ENCODE results near the gene RAP1GAP. TPM values are rescaled to one million over a fixed set of nuclear protein-coding genes. Genes with fewer than 3 reads are reported as not detected.
"Not testable (repeated sequence)": the region's sequence is repeated elsewhere in the genome, so short reads cannot be mapped to it uniquely, and the experiment has no call there.

Gene RAP1GAP
- total RNA-seq, 1 donor from 2014 or later, result 1.1 TPM

DNA sequence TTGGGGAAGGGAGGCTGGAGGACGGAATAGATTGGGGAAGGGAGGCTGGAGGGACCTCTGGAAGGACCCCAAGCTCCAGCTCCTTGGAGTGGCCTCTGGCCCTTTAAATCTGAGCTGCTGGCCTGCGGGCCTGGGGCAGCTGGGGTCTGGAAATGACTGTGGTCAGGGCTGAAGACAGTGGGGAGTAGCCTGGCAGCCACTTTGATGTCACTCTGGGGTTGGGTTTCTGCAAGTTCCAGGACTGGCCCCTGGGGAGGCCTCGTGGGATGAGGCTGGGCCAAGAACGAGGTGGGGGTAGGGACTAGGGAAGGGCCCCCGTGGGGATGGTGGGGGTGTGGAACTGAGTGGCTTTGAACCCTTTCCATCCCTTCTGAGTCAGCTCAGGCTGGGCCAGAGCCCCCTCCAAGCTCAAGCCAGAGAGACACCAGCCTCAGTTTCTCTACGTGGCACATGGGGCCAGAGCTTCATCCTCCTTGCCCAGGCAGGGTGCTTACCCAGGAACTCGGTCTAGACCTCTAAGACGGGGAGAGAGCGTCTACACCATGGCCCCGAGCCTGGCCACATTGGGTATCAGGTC, 100.3 kb downstream of the RAP1GAP start:
- no peak for TF ChIP-seq CTCF (IDR thresholded peaks at IDR 0.05; ENCODE audit: insufficient read depth, low read length, severe bottlenecking)

DNA sequence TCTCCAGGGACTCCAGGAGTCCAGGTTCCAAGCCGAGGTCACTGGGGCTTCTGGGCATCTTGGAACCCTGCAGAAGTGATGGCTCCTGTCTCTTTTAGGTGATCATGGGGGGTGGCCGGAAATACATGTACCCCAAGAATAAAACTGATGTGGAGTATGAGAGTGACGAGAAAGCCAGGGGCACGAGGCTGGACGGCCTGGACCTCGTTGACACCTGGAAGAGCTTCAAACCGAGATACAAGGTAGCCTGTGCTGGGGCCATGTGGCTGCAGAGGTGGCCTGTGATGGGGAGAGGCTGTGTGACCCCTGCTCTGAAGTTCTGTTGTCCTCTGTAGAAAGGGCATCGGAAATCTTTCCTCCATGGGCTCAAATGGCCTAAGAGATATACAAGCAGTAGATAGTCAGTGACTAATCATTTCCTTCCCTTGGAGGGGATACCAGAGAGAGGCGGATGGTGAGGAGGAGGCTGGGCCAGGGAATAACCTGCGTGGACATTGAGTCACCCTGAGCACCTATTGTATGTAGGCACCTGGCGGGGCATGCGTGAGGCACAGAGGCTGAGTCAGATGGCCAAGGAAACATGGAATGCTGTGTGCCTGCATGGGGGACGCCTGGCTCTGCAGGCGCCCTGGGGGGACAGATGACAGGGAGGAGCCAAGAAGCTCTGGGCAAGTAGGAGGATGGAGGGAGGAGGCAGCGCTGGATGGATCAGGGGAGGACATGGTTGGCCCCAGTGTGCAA, 101.0 kb downstream of the RAP1GAP start:
- DNase-seq (ENCODE audit: low read depth), result peak; percentile 77
- no peak for TF ChIP-seq CTCF (IDR thresholded peaks at IDR 0.05; ENCODE audit: insufficient read depth, low read length, severe bottlenecking)
- no peak for FAIRE-seq
- H3K36me3 ChIP-seq (ENCODE audit: control insufficient read depth, insufficient read depth, low read length), result no peaks in the 10 kb centered on the region
- no peaks in the 10 kb centered on the region for H3K27me3 ChIP-seq (ENCODE audit: control insufficient read depth, insufficient read depth, low read length)
- H3K4me3 ChIP-seq (ENCODE audit: low read depth, low read length), result no peak overlapping the region

More for the DNA sequence above, 100.3 kb downstream of the RAP1GAP start:
- Histone ChIP-seq H3K4me3 (ENCODE audit: low read depth, low read length) (no peak overlapping the region), H3K36me3 (ENCODE audit: control insufficient read depth, insufficient read depth, low read length) (no peaks in the 10 kb centered on the region), H3K27me3 (ENCODE audit: control insufficient read depth, insufficient read depth, low read length) (no peaks in the 10 kb centered on the region)
- DNase-seq (ENCODE audit: low read depth) (no peak), FAIRE-seq (no peak)

- Histone ChIP-seq H3K36me3 (ENCODE audit: control insufficient read depth, insufficient read depth, low read length) (no peaks in the 10 kb centered on the region), H3K27me3 (ENCODE audit: control insufficient read depth, insufficient read depth, low read length) (no peaks in the 10 kb centered on the region), H3K4me3 (ENCODE audit: low read depth, low read length) (no peak overlapping the region)
- FAIRE-seq, result no peak
- TF ChIP-seq CTCF (IDR thresholded peaks at IDR 0.05; ENCODE audit: insufficient read depth, low read length, severe bottlenecking), result no peak
- no peak for DNase-seq (ENCODE audit: low read depth)
These were observed 101.7 kb downstream of the RAP1GAP start for GRCh38 chr1:21567241-21568005.

- H3K36me3 ChIP-seq (ENCODE audit: control insufficient read depth, insufficient read depth, low read length); H3K27me3 ChIP-seq (ENCODE audit: control insufficient read depth, insufficient read depth, low read length); DNase-seq (ENCODE audit: low read depth); FAIRE-seq; H3K4me3 ChIP-seq (ENCODE audit: low read depth, low read length): not testable (repeated sequence)
These were observed 102.8 kb downstream of the RAP1GAP start for GRCh38 chr1:21566361-21566760.

DNA sequence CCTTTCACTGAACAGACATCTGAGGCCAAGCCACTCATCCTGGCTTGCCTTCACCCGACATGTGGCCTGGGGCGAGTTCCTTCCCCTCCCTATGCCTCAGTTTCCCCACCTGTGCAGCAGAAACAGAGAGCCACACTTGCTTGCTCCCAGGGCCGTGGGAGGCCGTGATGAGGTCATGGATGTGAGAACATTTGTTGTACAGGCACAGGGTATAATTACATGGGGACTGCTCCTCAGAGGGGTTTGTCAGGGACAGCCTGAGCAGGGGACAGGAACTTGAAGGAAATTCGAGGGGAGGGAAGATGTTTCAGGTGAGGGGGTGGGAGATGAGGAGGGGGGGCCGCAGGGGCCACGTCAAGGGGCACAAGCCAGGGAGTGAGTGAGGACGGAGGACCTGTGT, 103.9 kb downstream of the RAP1GAP start:
- no peaks in the 10 kb centered on the region for H3K27me3 ChIP-seq (ENCODE audit: control insufficient read depth, insufficient read depth, low read length)
- no peak for TF ChIP-seq CTCF (IDR thresholded peaks at IDR 0.05; ENCODE audit: insufficient read depth, low read length, severe bottlenecking)
- DNase-seq (ENCODE audit: low read depth) (no peak), FAIRE-seq (no peak)
- H3K4me3 ChIP-seq (ENCODE audit: low read depth, low read length), result no peak overlapping the region
- no peaks in the 10 kb centered on the region for H3K36me3 ChIP-seq (ENCODE audit: control insufficient read depth, insufficient read depth, low read length)

DNA sequence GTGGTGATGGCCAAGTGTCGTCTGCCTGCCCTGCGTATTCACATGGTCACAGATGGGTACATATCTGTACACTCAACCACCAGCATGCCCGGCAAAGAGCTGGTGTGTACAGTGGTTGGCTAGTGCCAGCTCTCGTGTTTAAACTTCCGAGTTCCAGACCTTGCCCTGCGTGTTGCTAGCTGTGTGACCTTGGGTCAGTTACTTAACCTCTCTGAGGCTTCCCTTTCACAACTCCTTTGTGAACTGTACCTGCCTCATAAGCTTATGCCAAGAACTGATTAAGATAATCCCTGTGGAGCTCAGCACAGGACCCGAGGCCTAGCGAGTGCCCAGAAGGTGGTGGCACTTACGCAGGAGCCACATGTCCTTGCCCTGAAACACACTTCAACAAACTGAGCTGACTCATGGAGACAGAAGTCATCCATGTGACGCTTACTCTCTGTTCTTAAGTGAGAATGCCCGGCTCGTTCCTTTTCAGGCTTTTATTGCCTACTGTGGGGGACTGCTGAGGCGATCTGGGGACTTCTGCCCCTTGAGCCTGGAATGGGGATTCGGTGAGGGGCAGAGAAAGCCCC, 104.5 kb downstream of the RAP1GAP start:
- H3K27me3 ChIP-seq (ENCODE audit: control insufficient read depth, insufficient read depth, low read length), result no peaks in the 10 kb centered on the region
- no peaks in the 10 kb centered on the region for H3K36me3 ChIP-seq (ENCODE audit: control insufficient read depth, insufficient read depth, low read length)
- H3K4me3 ChIP-seq (ENCODE audit: low read depth, low read length), result no peak overlapping the region
- DNase-seq (ENCODE audit: low read depth), result no peak
- no peak for FAIRE-seq
- no peak for TF ChIP-seq CTCF (IDR thresholded peaks at IDR 0.05; ENCODE audit: insufficient read depth, low read length, severe bottlenecking)
